Adipose tissue (tissue), 3 donors: ENCODE measurements around the gene SRSF8. TPM values are rescaled to one million over a fixed set of nuclear protein-coding genes. Genes with fewer than 3 reads are reported as not detected.

Source experiments
- H3K27ac ChIP-seq: one replicate; pipeline ENCODE4 v1.5.1; 2013; ENCODE audit warnings: low read depth, low read length
- WGBS, 3 donors: extraction: QIAGEN DNeasy Blood & Tissue Kit; methylation state at CpG; one replicate each; pipeline ENCODE4 v1.1.7; 2013; 5-methylcytosine and 5-hydroxymethylcytosine counted together
- polyA plus RNA-seq, 3 donors: library from polyadenylated mRNA; stranded (reverse); fragments of 200-250 nt; gene quantifications; one replicate each; pipeline ENCODE4 v1.2.3, GENCODE V29; 2013
- donor health status: healthy with polysubstance abuse.
- donor health status: Bipolar disorder and iron deficiency.
- donor health status: healthy.

The SRSF8 gene
- polyA plus RNA-seq, 3 donors = 23.6 to 53.1 (median 25.6) TPM

DNA sequence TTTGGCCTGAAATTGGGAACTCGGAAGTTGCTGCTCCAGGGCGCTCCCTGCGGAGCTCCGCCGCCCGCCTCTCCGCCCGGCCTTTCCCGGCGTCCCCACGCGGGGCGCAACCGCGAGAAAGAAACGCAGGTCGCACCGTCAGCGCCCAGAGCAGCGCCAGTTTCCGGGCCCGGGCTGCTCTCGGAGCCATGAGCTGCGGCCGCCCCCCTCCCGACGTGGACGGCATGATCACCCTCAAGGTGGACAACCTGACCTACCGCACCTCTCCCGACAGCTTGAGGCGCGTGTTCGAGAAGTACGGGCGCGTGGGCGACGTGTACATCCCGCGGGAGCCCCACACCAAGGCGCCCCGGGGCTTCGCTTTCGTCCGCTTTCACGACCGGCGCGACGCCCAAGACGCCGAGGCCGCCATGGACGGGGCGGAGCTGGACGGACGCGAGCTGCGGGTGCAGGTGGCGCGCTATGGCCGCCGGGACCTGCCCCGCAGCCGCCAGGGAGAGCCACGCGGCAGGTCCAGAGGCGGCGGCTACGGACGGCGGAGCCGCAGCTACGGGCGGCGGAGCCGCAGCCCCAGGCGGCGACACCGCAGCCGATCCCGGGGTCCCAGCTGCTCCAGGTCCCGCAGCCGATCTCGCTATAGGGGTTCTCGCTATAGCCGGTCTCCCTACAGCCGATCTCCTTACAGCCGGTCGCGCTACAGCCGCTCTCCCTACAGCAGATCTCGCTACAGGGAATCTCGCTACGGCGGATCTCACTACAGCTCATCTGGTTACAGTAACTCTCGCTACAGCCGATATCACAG lies 521 bp downstream of the SRSF8 start:
- 0 to 1% (median 0%) methylated on average over 83 to 98 of the region's 98 CpGs for WGBS, 3 donors
- peak overlapping the region; percentile 60 for H3K27ac ChIP-seq

DNA sequence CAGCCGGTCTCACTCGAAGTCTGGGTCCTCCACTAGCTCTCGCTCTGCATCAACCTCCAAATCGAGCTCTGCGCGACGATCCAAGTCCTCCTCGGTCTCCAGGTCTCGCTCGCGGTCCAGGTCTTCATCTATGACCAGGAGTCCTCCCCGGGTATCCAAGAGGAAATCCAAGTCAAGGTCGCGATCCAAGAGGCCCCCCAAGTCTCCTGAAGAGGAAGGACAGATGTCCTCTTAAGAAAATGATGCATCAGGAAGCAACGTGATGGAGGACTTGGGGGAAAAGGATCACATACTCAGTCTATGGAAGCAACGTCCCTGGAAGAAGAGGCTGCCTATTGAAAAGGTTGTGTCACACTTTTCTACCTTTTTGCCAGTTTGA lies 1.1 kb downstream of the SRSF8 start:
- WGBS, 3 donors = 0 to 1% (median 0%) methylated on average over 16 of the region's 16 CpGs

DNA sequence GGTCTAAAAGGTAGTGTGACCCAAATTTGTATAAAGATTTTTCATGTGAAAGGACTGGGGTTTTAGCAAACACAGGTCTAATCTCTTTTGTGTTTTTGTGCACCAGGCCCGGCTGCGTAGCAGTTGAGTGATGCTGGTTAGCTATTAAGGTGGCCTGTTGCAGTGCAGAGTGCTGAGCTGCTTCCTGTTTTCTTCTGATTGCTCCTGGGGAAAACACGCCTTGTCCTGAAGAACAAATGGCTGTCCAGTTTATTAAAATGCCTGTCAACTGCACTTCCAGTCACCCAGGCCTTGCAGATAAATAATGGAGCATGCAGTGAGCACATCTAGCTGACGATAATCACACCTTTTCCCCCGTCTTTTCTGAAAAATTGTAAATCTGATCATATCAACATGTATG lies 1.8 kb downstream of the SRSF8 start:
- no peak overlapping the region for H3K27ac ChIP-seq
- 0 to 3% (median 2%) methylated on average over 5 of the region's 5 CpGs for WGBS, 3 donors

More for the DNA sequence above, 1.1 kb downstream of the SRSF8 start:
- peak overlapping the region; percentile 60 for H3K27ac ChIP-seq

DNA sequence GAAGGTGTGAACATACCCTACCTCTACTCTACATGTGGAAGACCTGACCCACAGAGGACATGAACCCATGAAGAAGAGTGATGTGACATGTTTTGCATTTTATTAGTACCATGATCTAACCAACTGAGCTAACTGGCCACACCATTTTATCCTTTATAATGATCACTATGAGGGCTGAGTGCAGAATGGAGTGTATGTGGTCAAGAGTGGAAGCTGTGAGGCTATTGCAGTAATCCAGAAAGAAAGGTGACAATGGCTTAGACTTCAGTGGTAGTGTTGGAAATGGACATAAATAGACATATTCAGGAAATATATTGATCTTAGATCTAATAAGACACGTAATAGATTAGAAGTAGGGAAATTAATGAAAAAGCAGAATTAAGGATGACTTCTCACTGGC lies 3.8 kb downstream of the SRSF8 start:
- WGBS, 3 donors = 80 to 96% (median 91%) methylated on average over 1 of the region's 1 CpG
- no peak overlapping the region for H3K27ac ChIP-seq

DNA sequence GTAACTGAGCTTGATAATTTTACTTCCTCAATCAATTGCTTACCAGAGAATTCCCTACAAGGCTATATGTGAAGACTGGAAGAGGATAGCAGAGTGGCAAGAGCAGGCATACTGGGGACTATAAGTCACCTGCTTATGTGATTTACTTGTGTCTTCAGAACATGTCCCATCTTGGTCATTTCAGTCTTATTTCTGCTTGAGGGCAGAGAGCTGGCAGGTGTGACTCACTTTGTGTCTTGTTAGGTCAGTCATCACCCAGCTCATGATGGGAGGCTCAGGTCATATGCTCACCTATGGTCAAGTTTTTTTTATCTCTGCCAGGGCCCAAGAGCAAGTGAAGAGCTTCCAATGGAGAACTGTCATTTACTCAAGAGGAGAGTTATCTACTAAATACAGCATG lies 6.2 kb downstream of the SRSF8 start:
- H3K27ac ChIP-seq = no peak overlapping the region

DNA sequence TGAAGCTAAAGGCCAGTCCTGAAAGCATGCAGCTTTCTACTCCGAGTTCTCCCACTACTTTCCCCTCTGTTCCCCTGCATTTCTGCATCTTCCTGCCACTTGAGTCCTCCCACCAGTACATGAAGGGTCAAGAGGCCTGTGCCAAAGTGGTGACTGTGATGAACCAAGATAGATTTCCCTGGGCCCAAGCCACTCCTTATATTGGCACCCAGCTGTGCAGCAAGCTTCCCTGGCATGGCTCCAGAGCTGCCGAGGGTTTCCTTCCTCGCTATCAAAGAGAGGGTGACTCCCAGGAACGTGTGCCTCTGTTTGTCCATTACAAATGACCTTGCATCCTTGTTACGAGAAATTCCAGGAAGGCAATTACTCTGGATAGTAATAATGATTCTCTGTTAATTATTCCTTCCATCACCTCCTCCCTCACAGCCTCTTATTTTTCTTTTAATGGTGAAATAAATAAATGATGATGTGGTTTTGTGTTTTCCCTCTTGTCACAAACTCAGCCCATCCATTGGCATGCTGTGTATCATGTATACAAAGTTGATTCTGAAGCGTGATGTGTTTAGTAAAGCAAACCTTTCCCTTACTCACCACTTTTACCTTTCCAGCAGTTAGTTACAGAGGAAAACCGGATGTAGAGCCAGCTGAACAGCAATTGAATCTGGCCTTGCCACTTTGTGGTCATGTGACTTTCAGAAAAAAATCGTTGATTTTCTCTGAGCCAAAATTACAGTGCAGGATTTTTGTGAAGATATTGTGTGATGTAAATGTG lies 8.3 kb downstream of the SRSF8 start:
- WGBS, 3 donors = 23 to 38% (median 33%) methylated on average over 8 of the region's 8 CpGs
- no peak overlapping the region for H3K27ac ChIP-seq

DNA sequence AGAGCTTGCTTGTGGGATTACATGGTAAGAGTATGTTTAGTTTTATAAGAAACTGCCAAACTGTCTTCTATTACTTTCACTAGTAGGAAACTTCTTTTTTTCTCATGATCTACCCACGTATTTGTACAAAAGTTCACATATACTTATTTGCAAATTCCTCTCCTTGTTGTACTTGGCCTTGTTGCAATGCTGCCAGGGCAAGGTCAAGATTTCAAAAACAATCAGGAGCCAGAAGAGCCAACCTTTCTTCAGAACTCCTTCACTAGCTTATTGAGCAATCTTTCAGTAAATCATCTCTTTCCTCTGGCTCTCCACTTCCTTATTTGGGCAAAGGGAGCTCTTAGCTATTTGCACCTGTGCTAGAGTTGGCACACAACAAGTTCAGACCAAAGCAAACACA lies 9.7 kb downstream of the SRSF8 start:
- no peak overlapping the region for H3K27ac ChIP-seq

DNA sequence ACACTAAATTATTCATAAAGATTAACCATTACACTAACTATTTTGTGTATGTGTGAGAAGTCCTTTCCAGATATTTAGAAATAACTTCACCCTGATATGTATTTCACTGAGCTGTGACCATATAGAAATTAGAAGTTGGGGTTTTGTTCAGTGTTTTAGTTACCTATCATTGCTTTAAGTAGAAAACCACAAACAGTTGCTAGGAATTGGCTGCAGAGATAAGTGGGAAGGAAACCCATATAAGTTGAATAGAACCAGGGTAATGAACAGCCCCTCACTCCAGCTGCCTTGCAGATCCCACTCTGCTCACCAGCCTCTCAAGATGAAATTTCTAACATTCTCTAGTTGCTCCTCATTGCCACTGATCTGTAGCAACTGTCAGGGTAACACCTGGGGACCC lies 10.3 kb downstream of the SRSF8 start:
- no peak overlapping the region for H3K27ac ChIP-seq

More for the DNA sequence above, 9.7 kb downstream of the SRSF8 start:
- WGBS, 3 donors = 0 to 10% (median 7%) methylated on average over 1 of the region's 1 CpG

DNA sequence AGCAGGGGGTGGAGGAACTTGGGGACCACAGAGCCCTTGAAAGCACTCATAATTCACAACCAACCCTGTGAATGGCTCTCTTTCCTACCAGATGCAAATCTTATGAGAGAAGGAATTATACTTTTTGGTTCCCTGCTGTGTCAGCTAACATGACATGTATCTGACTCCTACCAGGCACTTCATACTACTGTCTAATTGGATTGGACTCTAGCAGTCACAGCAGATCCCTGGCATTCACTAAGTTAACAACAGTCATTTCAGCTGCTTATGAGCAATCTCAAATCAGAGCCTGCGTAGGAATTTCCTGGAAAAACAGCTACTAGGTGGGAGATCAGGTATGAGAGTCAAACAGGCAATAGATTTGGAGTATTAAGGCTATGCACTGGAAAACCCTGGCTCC lies 11.8 kb downstream of the SRSF8 start:
- 76 to 82% (median 81%) methylated on average over 1 of the region's 1 CpG for WGBS, 3 donors
- no peak overlapping the region for H3K27ac ChIP-seq

DNA sequence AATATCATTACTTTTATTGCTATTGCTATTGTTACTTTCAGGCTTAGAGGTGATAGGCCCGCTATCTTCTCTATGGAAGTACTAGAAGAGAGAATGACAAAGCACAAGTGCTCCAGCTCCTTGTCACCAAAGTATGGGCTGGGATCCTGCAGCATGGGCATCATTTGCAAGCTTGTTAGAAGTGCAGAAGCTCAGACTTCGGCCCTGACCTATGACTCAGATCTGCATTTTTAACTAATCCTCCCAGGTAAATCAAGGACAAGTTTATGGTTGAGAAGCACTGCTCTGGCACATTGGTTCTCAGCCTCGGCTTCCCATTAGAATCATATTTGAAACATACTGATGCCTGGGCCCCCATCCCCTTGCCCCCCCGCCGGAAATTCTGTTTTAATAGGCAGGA lies 14.3 kb downstream of the SRSF8 start:
- 62 to 79% (median 71%) methylated on average over 5 of the region's 5 CpGs for WGBS, 3 donors

DNA sequence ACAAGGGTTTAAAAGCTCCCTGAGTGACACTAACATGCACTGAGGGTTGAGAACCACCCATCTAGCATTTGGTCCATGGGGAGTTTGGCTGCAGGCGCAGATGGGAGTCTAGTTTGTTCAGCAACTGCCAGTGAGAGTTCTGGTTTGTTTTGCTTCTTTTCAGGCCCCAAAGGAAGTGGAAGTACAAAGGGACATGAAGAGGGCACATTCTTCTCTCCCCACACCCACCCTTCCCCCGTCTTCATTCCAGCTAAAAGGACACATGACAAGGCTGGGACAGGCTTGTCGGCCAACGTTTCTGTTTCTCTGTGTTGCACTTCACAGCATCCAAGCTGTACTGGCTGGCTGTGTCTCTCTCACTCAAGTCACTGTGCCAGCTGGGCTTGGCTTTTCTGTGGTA lies 14.7 kb downstream of the SRSF8 start:
- WGBS, 3 donors = 56 to 60% (median 59%) methylated on average over 4 of the region's 4 CpGs

More for the DNA sequence above, 14.3 kb downstream of the SRSF8 start:
- no peak overlapping the region for H3K27ac ChIP-seq

DNA sequence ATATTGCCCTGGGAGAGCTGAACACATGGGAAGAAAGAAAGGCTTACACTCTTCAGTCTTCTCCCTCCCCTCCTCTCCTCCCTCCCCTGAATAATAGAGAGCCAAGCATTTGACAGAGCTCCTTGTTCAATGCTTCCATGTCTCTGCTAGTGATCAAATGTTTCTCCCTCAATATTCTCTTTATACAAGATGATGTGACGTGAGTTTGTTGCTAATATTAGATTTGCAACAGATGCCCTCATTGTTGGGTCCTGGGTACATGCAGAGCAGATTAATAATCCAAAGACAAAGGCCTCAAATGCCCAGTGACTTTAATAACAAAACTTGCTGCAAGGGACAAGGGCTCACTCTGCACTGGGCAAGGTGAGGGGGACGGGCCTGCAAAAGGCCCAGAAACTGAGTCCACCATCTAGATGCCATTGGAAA lies 15.9 kb downstream of the SRSF8 start:
- H3K27ac ChIP-seq = no peak overlapping the region
- WGBS, 3 donors = 90 to 94% (median 93%) methylated on average over 2 of the region's 2 CpGs

More for the DNA sequence above, 14.7 kb downstream of the SRSF8 start:
- H3K27ac ChIP-seq = no peak overlapping the region

DNA sequence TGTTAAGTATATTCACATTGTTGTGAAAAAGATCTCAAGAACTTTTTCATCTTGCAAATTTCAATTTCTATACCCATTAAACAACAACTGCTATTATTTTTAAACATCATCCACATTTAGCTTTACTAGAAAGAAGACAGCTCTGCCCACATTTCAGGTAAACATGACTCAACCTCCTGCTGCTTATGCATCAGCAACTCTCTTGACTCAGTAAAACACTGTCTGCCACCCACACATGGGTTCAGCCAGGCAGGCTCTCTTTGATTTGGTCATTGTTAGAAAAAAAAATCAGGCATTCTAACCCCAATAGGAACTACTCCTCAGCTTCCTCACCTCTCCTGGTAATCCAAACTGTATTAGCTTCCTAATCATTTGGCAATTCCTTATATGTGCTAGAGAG lies 17.8 kb downstream of the SRSF8 start:
- no peak overlapping the region for H3K27ac ChIP-seq

DNA sequence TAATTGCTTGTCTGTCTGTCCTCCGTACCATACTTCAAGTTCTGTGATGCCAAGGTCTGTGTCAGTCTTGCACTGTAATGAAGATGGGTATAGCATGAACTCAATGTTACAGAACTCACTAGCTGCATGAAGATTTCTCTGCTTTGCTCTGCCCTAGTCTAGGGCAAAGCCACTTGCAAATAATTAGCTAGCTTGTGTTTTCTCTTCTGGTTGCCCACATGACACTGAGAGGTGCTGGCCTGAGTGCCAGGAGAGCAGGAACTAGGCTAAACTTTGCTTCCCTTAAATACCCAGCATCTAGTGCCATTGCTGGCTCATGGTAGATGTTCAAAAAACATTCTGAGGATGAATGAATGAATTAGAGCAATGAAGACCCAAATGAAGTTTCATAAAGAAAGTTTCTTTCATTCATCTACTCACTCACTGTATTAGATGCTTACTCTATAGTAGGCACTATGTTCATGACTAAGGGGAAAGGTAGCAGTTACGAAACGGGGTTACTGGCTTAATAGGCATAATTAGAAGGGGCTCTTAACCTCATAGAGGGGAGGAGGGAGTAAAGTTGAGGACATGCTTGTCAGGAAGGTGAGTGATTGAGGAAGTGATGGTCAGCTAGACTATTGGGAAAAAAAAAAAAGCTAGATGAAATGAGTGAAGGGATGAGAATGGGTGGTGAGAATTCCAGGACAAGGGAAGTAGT lies 18.5 kb downstream of the SRSF8 start:
- no peak overlapping the region for H3K27ac ChIP-seq
- WGBS, 3 donors = 86 to 89% (median 86%) methylated on average over 3 of the region's 3 CpGs

DNA sequence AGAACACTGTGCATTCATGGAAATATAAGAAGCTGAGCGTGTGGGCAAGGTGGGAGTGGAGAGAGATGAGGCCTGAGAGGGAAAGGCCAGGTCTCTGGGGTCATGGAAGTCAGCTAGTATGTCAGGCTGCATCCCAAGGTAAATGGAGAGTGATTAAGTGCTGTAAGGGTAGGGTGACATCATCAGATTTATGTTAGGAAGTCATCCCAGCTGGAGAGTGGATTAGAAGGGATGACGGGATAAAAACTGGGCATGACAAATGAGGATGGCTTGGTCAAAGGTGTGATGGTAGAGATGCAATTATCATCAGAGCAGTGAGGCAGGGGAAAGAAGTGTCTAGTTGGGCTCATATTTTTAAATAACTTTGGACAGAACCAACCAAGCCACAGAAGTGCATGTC lies 19.4 kb downstream of the SRSF8 start:
- WGBS, 3 donors = 83 to 87% (median 85%) methylated on average over 2 of the region's 2 CpGs
- no peak overlapping the region for H3K27ac ChIP-seq

DNA sequence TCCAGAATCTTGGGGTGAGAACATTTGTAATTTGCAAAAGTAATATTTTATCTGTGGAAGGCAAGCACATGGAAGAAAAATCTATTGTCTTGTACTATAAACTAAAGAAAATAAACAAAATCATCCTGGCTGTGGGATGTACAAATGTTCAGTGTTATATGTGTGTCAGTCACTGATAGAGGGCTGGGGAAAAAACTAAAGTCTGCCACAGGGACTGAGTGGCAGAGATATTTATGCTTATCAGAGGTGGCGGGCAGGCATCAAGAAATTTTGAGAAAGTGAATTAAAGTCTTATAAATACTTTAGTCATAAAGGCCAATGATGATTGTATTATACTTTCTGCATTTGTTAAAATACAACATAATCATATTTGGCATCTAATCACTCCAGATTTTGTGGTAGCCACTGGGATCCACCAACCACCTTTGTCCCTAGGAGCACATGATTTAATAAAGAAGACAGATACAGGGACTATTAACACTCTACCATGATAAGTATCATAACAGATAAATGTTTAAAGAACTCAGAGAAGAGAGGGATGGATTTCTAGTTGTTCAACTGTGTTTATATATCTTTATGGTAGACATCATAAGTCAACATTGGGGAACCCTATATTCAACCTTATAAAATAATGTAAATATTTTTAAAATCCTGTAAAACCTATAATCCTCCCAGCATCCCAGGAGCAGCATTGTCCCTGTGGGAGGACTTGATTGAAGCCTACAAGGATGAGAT lies 20.3 kb downstream of the SRSF8 start:
- no peak overlapping the region for H3K27ac ChIP-seq
- WGBS, 3 donors = 91 to 100% (median 93%) methylated on average over 1 of the region's 1 CpG

DNA sequence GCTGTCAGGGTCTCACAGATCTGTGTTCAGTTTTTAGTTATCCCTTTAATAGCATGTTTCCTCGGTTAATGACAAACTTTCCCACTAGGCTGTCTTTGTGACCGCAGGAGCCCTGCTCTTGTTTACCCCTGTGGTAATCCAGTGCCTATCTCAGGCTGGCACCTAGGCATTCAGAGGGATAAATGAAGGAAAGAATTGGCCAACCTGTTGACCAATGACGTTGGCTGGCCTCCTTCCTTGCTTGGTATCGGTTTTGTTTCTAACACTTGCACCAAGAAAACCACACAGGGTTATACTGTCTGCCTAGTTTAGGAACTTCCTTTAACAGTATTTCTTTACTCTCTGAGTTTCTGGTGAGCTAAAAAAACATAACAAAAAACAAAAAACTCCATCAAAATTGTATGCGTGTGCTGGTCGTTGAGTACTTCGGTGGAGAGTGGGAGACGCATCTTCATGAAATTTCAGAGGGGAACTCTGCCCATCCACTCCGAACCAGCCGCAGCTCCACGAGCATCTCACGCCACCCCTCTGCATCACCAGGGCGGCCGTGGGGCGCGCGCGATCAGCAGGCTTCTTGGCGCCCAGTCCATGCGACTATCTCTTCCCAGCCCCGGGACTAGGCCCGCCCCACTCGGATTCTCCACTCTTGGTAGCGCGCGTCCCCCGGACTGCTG lies 22.4 kb downstream of the SRSF8 start:
- WGBS, 3 donors = 8 to 15% (median 9%) methylated on average over 27 of the region's 27 CpGs
- H3K27ac ChIP-seq = no peak overlapping the region
